HepG2 (cell line): ENCODE results near the gene PRMT7. TPM values are rescaled to one million over a fixed set of nuclear protein-coding genes. Genes with fewer than 3 reads are reported as not detected.

ENCODE experiments used
- ARNTL ChIP-seq: sonication (generic); formaldehyde crosslinking; IDR thresholded peaks from 2 replicates; pipeline ENCODE4 v1.4.0; 2020; ENCODE audit warnings: mild to moderate bottlenecking, missing genetic modification reagents
- CREM ChIP-seq, 2 experiments: sonication (generic) in 1 of 2; formaldehyde crosslinking in 1 of 2; IDR thresholded peaks; 2 replicates each; pipeline versions ENCODE4 v1.4.0 to v1.6.1; 2016 to 2020; ENCODE audit warnings: antibody characterized with exemption in 1 of 2, mild to moderate bottlenecking in 1 of 2, missing genetic modification reagents in 1 of 2
- HMG20B ChIP-seq: conservative IDR thresholded peaks from 2 replicates; pipeline ENCODE4 v1.6.1; 2016; ENCODE audit warnings: missing genetic modification reagents, missing compliant biosample characterization
- HOXD1 ChIP-seq: sonication (generic); formaldehyde crosslinking; IDR thresholded peaks from 2 replicates; pipeline ENCODE4 v1.5.0; 2020; ENCODE audit warnings: missing genetic modification reagents
- LCORL ChIP-seq, 2 experiments: fragments of 450-650 bp in 1 of 2; sonication (generic) in 1 of 2; formaldehyde crosslinking in 1 of 2; IDR thresholded peaks; 2 replicates each; pipeline versions ENCODE4 v1.5.0 to v1.6.1; 2017 to 2020; ENCODE audit warnings: antibody characterized with exemption in 1 of 2, missing genetic modification reagents in 1 of 2
- MAZ ChIP-seq, 2 experiments: sonication (generic) in 1 of 2; formaldehyde crosslinking in 1 of 2; IDR thresholded peaks; 2 replicates each; pipeline versions ENCODE4 v1.5.0 to v1.6.1; 2012 to 2020; ENCODE audit warnings: low read depth in 2 of 2, mild to moderate bottlenecking in 2 of 2, borderline replicate concordance in 1 of 2, improper control_type of control experiment in 1 of 2, low read length in 1 of 2, missing genetic modification reagents in 1 of 2, moderate library complexity in 1 of 2
- MED13 ChIP-seq: sonication (generic); formaldehyde crosslinking; IDR thresholded peaks from 2 replicates; pipeline ENCODE4 v1.5.0; 2020; ENCODE audit warnings: missing genetic modification reagents
- PAWR ChIP-seq: sonication (generic); formaldehyde crosslinking; IDR thresholded peaks from 2 replicates; pipeline ENCODE4 v1.4.0; 2020; ENCODE audit warnings: missing genetic modification reagents, mild to moderate bottlenecking, borderline replicate concordance
- SAP130 ChIP-seq: IDR thresholded peaks from 2 replicates; pipeline ENCODE4 v1.6.1; 2016; ENCODE audit warnings: low read depth
- SOX13 ChIP-seq, 3 experiments: fragments of 450-650 bp in 1 of 3; sonication (generic) in 1 of 3; formaldehyde crosslinking in 1 of 3; IDR thresholded peaks in 2 of 3; conservative IDR thresholded peaks in 1 of 3; 2 replicates each; pipeline versions ENCODE4 v1.5.0 to v1.6.1; 2016 to 2020; ENCODE audit warnings: antibody characterized with exemption in 1 of 3, mild to moderate bottlenecking in 1 of 3, missing compliant biosample characterization in 1 of 3, missing genetic modification reagents in 1 of 3, moderate library complexity in 1 of 3
- STAT5B ChIP-seq: sonication (generic); formaldehyde crosslinking; IDR thresholded peaks from 2 replicates; pipeline ENCODE4 v1.4.0; 2020; ENCODE audit warnings: missing genetic modification reagents
- ZNF713 ChIP-seq: sonication (generic); formaldehyde crosslinking; IDR thresholded peaks from 2 replicates; pipeline ENCODE4 v1.4.0; 2020; ENCODE audit warnings: mild to moderate bottlenecking, missing genetic modification reagents
- ZNF879 ChIP-seq: sonication (generic); formaldehyde crosslinking; IDR thresholded peaks from 2 replicates; pipeline ENCODE4 v1.8.1; 2023; ENCODE audit warnings: missing genetic modification reagents
- polyA plus RNA-seq, 8 experiments: library from polyadenylated mRNA; depleted of rRNA in 3 of 8; stranded (reverse) in 7 of 8; unstranded in 1 of 8; fragments of >200 nt; fragmentation: Illumina TruSeq in 4 of 8; extraction: Trizol in 4 of 8; gene quantifications; 2 replicates each; pipeline versions ENCODE4 v1.2.1 to v1.2.3, GENCODE V29; 2011 to 2016; ENCODE audit warnings: low read depth in 4 of 8, missing spikeins in 1 of 8, mixed read lengths in 1 of 8; ENCODE audit not compliant: insufficient read depth in 1 of 8
- total RNA-seq, 5 experiments: library from RNA; depleted of rRNA; stranded (reverse); fragments of >200 nt; fragmentation: Illumina TruSeq; extraction: Trizol; gene quantifications; 2 replicates each; pipeline ENCODE4 v1.2.3, GENCODE V29; 2016; ENCODE audit warnings: low read depth in 1 of 5
- TF ChIP-seq, protein P1 (sequence below): sonication (generic); formaldehyde crosslinking; IDR thresholded peaks from 2 replicates; pipeline ENCODE4 v1.8.0; 2022; ENCODE audit warnings: mild to moderate bottlenecking, missing genetic modification reagents
- TF ChIP-seq, protein P2 (sequence below): sonication (generic); formaldehyde crosslinking; conservative IDR thresholded peaks from 2 replicates; pipeline ENCODE4 v1.5.0; 2020; ENCODE audit warnings: missing genetic modification reagents
- TF ChIP-seq, protein P3 (sequence below): sonication (generic); formaldehyde crosslinking; IDR thresholded peaks from 2 replicates; pipeline ENCODE4 v1.9.0; 2021; ENCODE audit warnings: mild to moderate bottlenecking, missing genetic modification reagents
- TF ChIP-seq, protein P4 (sequence below), 2 experiments: fragments of 450-650 bp in 1 of 2; sonication (generic) in 1 of 2; formaldehyde crosslinking; IDR thresholded peaks; 2 replicates each; pipeline versions ENCODE4 v1.5.0 to v1.8.0; 2020 to 2022; ENCODE audit warnings: mild to moderate bottlenecking in 1 of 2, missing genetic modification reagents in 1 of 2

PRMT7 gene
- total and polyA plus RNA-seq, 2 of the 13 experiments (the other 11 are each of a cell fraction or from before 2014, with no cell fraction given), result 47.5 to 55.0 TPM

DNA sequence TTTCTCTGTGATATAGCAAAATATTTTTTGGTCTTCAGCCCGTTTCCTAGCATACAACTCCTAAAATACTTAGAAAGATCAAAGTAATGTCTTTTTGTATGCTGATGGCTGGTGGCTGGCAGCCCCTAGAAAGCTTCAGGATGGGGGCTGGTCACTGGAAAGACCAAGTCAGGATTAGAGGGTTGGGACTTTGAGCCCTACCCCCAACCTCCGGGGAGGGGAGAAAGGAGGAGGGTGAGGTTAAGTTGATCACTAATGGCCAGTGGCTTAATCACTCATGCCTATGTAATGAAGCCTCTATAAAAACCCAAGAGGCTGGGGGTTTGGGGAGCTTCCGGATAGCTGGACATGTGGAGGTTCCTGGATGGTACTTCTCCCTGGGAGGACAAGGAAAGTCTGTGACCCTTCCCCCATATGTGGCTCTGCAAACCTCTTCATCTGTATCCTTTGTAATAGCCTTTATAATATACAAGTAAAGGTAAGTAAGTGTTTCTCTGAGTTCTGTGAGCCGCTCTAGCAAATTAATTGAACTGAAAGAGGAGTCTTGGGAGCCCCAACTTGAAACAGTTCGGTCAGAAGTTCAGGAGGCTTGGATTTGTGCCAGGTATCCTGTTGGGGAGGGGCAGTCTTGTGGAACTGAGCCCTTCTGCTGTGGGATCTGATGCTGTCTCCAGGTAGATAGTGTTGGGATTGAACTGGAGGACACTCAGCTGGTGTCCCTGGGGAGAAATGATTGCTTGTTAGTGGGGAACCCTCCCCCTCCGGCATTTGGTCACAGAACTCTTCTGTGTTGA, 43.0 kb upstream of the PRMT7 start (continued):
- TF ChIP-seq, protein P1, sequence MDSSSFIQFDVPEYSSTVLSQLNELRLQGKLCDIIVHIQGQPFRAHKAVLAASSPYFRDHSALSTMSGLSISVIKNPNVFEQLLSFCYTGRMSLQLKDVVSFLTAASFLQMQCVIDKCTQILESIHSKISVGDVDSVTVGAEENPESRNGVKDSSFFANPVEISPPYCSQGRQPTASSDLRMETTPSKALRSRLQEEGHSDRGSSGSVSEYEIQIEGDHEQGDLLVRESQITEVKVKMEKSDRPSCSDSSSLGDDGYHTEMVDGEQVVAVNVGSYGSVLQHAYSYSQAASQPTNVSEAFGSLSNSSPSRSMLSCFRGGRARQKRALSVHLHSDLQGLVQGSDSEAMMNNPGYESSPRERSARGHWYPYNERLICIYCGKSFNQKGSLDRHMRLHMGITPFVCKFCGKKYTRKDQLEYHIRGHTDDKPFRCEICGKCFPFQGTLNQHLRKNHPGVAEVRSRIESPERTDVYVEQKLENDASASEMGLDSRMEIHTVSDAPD (CRISPR knock-in tag), result no peak
- TF ChIP-seq PAWR (CRISPR knock-in tag) (no peak), CREM (IDR thresholded peaks at IDR 0.05) (no peak), CREM (CRISPR knock-in tag; IDR thresholded peaks at IDR 0.05) (no peak), LCORL (IDR thresholded peaks at IDR 0.05) (no peak), LCORL (CRISPR knock-in tag; IDR thresholded peaks at IDR 0.05) (peak; percentile 15; the same call in 1 of the 2 replicates), ZNF713 (CRISPR knock-in tag) (no peak), ZNF879 (CRISPR knock-in tag) (no peak), HOXD1 (no peak), SOX13 (IDR thresholded peaks at IDR 0.05) (no peak), SOX13 (CRISPR knock-in tag; conservative IDR thresholded peaks at IDR 0.05 in 1 of 2, IDR thresholded peaks at IDR 0.05 in 1 of 2) (no peak), HMG20B (no peak), SAP130 (CRISPR knock-in tag) (peak; percentile 51; the same call in 1 of the 2 replicates), MED13 (CRISPR knock-in tag) (no peak), STAT5B (CRISPR knock-in tag) (no peak), MAZ (IDR thresholded peaks at IDR 0.05; ENCODE audit: borderline replicate concordance, low read depth, low read length) (peak; percentile 35; the same call in 1 of the 2 replicates), MAZ (CRISPR knock-in tag; IDR thresholded peaks at IDR 0.05; ENCODE audit: low read depth) (no peak), ARNTL (no peak)
- TF ChIP-seq, protein P2, sequence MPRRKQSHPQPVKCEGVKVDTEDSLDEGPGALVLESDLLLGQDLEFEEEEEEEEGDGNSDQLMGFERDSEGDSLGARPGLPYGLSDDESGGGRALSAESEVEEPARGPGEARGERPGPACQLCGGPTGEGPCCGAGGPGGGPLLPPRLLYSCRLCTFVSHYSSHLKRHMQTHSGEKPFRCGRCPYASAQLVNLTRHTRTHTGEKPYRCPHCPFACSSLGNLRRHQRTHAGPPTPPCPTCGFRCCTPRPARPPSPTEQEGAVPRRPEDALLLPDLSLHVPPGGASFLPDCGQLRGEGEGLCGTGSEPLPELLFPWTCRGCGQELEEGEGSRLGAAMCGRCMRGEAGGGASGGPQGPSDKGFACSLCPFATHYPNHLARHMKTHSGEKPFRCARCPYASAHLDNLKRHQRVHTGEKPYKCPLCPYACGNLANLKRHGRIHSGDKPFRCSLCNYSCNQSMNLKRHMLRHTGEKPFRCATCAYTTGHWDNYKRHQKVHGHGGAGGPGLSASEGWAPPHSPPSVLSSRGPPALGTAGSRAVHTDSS (CRISPR knock-in tag), result no peak
- TF ChIP-seq, protein P3, sequence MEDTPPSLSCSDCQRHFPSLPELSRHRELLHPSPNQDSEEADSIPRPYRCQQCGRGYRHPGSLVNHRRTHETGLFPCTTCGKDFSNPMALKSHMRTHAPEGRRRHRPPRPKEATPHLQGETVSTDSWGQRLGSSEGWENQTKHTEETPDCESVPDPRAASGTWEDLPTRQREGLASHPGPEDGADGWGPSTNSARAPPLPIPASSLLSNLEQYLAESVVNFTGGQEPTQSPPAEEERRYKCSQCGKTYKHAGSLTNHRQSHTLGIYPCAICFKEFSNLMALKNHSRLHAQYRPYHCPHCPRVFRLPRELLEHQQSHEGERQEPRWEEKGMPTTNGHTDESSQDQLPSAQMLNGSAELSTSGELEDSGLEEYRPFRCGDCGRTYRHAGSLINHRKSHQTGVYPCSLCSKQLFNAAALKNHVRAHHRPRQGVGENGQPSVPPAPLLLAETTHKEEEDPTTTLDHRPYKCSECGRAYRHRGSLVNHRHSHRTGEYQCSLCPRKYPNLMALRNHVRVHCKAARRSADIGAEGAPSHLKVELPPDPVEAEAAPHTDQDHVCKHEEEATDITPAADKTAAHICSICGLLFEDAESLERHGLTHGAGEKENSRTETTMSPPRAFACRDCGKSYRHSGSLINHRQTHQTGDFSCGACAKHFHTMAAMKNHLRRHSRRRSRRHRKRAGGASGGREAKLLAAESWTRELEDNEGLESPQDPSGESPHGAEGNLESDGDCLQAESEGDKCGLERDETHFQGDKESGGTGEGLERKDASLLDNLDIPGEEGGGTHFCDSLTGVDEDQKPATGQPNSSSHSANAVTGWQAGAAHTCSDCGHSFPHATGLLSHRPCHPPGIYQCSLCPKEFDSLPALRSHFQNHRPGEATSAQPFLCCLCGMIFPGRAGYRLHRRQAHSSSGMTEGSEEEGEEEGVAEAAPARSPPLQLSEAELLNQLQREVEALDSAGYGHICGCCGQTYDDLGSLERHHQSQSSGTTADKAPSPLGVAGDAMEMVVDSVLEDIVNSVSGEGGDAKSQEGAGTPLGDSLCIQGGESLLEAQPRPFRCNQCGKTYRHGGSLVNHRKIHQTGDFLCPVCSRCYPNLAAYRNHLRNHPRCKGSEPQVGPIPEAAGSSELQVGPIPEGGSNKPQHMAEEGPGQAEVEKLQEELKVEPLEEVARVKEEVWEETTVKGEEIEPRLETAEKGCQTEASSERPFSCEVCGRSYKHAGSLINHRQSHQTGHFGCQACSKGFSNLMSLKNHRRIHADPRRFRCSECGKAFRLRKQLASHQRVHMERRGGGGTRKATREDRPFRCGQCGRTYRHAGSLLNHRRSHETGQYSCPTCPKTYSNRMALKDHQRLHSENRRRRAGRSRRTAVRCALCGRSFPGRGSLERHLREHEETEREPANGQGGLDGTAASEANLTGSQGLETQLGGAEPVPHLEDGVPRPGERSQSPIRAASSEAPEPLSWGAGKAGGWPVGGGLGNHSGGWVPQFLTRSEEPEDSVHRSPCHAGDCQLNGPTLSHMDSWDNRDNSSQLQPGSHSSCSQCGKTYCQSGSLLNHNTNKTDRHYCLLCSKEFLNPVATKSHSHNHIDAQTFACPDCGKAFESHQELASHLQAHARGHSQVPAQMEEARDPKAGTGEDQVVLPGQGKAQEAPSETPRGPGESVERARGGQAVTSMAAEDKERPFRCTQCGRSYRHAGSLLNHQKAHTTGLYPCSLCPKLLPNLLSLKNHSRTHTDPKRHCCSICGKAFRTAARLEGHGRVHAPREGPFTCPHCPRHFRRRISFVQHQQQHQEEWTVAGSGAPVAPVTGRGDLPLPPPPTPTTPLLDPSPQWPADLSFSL (CRISPR knock-in tag), result no peak
- TF ChIP-seq, protein P4, sequence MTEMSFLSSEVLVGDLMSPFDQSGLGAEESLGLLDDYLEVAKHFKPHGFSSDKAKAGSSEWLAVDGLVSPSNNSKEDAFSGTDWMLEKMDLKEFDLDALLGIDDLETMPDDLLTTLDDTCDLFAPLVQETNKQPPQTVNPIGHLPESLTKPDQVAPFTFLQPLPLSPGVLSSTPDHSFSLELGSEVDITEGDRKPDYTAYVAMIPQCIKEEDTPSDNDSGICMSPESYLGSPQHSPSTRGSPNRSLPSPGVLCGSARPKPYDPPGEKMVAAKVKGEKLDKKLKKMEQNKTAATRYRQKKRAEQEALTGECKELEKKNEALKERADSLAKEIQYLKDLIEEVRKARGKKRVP (CRISPR knock-in tag; IDR thresholded peaks at IDR 0.05), result no peak
